ENCODE measurements around the gene RNASE12.

RNASE12 gene

GRCh38 chr14:20591235-20591634 is at the start of gene RNASE12:
TSS of gene RNASE12 (minus strand) at chr14:20591376. CDS start at chr14:20590723, 653 bp downstream.
- no peaks in the 10 kb centered on the region for H3K36me3 ChIP-seq (ENCODE audit: low read depth)
- no peaks in the 10 kb centered on the region for H3K4me1 ChIP-seq (ENCODE audit: insufficient read depth, poor library complexity, severe bottlenecking)
- DNase-seq (ENCODE audit: low spot score) (no peak), ATAC-seq (ENCODE audit: low read depth) (no peak)
- no peak for TF ChIP-seq CTCF (IDR thresholded peaks at IDR 0.05; ENCODE audit: poor library complexity, severe bottlenecking)
- H3K4me3 ChIP-seq (ENCODE audit: severe bottlenecking) = no peak within 1 kb of the TSS
- peaks cover 5% of the 10 kb centered on the region for H3K27me3 ChIP-seq (ENCODE audit: insufficient read depth, poor library complexity, severe bottlenecking)
- H3K9me3 ChIP-seq (ENCODE audit: severe bottlenecking) = no peaks in the 10 kb centered on the region
- no peak within 1 kb of the TSS for H3K27ac ChIP-seq (ENCODE audit: poor library complexity, severe bottlenecking)

GRCh38 chr14:20632831-20633691 is 41.9 kb upstream of the RNASE12 start:
- no peaks in the 10 kb centered on the region for H3K27me3 ChIP-seq (ENCODE audit: insufficient read depth, poor library complexity, severe bottlenecking)
- H3K36me3 ChIP-seq (ENCODE audit: low read depth) = no peaks in the 10 kb centered on the region
- no peak overlapping the region for H3K27ac ChIP-seq (ENCODE audit: poor library complexity, severe bottlenecking)
- H3K4me1 ChIP-seq (ENCODE audit: insufficient read depth, poor library complexity, severe bottlenecking) = peaks cover 15% of the 10 kb centered on the region
- H3K4me3 ChIP-seq (ENCODE audit: severe bottlenecking) = peak overlapping the region; percentile 38
- TF ChIP-seq CTCF (IDR thresholded peaks at IDR 0.05; ENCODE audit: poor library complexity, severe bottlenecking) = no peak
- ATAC-seq (ENCODE audit: low read depth) = peak; percentile 70
- DNase-seq (ENCODE audit: low spot score) = no peak
- no peaks in the 10 kb centered on the region for H3K9me3 ChIP-seq (ENCODE audit: severe bottlenecking)

GRCh38 chr14:20632448-20632830 is 41.3 kb upstream of the RNASE12 start:
- H3K36me3 ChIP-seq (ENCODE audit: low read depth) = no peaks in the 10 kb centered on the region
- DNase-seq (ENCODE audit: low spot score) = no peak
- H3K4me1 ChIP-seq (ENCODE audit: insufficient read depth, poor library complexity, severe bottlenecking) = peaks cover 21% of the 10 kb centered on the region
- no peaks in the 10 kb centered on the region for H3K9me3 ChIP-seq (ENCODE audit: severe bottlenecking)
- no peak for TF ChIP-seq CTCF (IDR thresholded peaks at IDR 0.05; ENCODE audit: poor library complexity, severe bottlenecking)
- peak overlapping the region; percentile 38 for H3K4me3 ChIP-seq (ENCODE audit: severe bottlenecking)
- peak; percentile 8; the same call in 2 of the 3 replicates for ATAC-seq (ENCODE audit: low read depth)
- no peaks in the 10 kb centered on the region for H3K27me3 ChIP-seq (ENCODE audit: insufficient read depth, poor library complexity, severe bottlenecking)
- H3K27ac ChIP-seq (ENCODE audit: poor library complexity, severe bottlenecking) = no peak overlapping the region

GRCh38 chr14:20631880-20632389 is 40.8 kb upstream of the RNASE12 start:
- Histone ChIP-seq H3K27me3 (ENCODE audit: insufficient read depth, poor library complexity, severe bottlenecking) (no peaks in the 10 kb centered on the region), H3K4me3 (ENCODE audit: severe bottlenecking) (peak overlapping the region; percentile 38), H3K4me1 (ENCODE audit: insufficient read depth, poor library complexity, severe bottlenecking) (peaks cover 24% of the 10 kb centered on the region), H3K36me3 (ENCODE audit: low read depth) (no peaks in the 10 kb centered on the region), H3K9me3 (ENCODE audit: severe bottlenecking) (no peaks in the 10 kb centered on the region), H3K27ac (ENCODE audit: poor library complexity, severe bottlenecking) (no peak overlapping the region)
- DNase-seq (ENCODE audit: low spot score) (peak; percentile 87), ATAC-seq (ENCODE audit: low read depth) (peak; percentile 43)
- no peak for TF ChIP-seq CTCF (IDR thresholded peaks at IDR 0.05; ENCODE audit: poor library complexity, severe bottlenecking)
